Cerebellar nuclear complex (tissue), 1 donor: Measurements from ENCODE around the gene RELN.
"Not testable (repeated sequence)": the region's sequence is repeated elsewhere in the genome, so short reads cannot be mapped to it uniquely, and the experiment has no call there.

Experiments used
- DNase-seq, 2 experiments: peaks; one replicate each; lab custom pipeline; 2025; lab: John Stamatoyannopoulos, UW

RELN gene

DNA sequence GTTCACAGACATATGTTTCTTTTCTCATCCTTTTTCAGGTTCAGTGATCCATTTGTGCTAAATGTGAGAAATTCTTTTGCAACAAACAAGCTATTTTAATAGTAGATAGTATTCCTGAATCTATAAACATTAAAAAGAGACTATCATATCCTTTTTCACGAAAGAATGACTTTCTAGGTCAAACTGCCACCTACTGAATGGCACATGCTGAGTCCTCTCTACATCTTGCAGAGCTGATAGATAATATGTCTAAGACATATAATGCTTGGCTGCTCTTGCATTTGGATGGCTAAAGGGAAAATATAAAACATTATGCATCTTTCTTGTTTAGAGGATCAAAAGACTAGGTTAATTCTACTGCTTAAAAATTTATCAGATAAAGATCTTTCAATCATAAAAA, 429.3 kb downstream of the RELN start:
- DNase-seq = no peak

DNA sequence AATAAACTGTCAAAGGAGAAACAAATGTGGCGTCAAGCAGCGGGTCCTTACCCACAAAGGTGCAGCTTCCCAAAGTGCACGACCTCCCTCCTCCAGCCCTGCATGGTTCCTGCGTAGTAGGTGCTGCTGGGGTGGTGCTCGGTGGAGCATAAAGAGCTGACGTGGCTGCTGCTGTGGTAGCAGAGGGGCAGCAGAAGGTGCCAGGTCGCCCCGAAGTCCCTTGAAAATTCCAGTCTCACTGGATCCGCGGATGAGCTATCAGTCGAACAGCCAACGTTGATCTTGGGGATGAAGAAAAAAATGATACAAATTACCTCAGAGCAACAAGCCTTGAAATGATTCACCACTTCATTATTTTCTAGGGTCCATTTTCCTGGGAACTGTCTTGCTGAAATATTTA, 438.4 kb downstream of the RELN start:
- no peak for DNase-seq

DNA sequence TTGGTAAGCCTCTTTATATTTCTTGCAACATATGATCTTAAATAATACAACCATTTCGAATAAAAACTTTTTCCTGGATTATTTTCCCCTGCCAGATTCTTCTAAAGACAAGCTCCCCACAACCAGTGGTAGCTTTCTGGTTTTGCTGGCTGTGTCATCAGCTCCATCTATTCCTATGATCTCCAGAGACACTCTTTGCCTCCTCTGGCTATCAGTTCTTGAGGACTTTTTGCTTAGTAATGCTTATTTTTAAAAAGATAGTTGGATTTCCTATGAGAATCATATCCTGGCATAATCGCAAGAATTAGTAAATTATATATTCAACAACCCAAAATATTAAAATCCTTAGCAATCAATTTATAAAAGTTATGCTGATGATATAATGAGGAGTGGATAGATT, 439.7 kb downstream of the RELN start:
- DNase-seq = no peak

DNA sequence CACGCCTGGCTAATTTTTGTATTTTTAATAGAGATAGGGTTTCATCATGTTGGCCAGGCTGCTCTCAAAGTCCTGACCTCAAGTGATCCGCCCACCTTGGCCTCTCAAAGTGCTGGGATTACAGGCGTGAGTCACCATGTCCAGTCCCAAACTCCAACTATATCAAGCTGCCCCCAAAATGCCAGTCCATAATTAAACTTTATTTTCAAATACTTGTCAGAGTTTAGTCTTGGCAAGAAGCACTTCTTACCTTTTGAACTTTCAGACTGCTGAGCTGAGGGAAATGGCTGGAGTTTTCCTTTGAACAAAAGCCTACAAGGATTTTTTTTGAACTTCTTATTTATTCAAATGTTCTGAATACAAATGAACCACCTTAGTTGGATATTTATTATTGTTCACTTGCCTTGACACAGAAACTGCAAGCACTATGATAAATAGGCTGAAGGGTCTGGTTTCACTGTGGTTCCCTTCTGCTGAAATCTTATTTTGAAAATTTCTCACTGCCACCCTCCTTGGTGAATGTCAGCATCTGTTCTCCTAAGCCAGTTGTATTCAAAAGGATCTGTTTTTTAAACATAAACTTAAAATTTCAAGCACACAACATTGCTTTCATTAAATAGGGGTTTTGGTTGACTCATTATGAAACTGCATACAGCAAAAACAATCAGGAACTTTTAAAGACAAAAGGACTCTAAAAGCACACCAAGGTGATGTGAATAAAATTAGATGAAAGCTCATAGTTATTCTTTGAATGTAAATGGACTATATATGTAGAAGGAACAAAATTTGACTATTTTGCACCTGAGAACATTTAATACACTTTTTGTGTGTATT, 441.8 kb downstream of the RELN start:
- DNase-seq = no peak

DNA sequence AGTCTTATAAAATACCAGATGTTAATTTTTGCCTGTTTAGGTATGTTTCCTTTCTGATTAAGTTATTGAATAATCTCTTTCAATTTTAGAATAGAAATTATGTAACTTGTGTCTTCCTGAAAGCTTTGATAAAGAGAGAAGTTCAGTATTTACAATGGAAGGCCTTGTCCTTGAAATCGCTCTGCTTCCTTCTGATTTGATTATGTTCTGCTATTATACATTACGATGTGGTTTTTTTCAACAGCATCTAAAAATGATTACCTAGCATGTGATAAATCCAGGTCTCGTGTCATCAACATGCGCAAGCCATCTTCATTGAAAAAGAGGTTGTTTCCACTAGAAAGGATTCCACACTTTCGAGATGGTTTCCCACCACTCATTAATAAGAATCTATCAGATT, 447.0 kb downstream of the RELN start:
- no peak for DNase-seq

DNA sequence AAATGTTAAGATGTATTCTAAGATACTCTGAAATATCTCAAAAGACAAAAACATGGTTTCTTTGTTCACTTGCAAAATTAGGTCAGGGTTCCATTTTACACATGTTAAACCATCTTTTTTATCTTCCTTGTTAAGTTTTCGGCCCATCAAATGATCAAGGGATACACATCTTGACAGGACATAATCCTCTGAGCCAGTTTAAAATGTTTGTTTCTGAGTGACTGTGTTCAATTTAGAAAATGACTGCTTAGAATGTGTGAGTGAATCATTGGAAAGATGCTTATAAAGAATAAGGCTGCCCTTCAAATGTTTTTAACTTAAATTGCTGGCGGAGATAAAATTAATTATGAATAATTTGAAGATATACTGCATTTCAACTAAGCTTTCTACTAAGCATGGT, 447.5 kb downstream of the RELN start:
- DNase-seq = no peak

DNA sequence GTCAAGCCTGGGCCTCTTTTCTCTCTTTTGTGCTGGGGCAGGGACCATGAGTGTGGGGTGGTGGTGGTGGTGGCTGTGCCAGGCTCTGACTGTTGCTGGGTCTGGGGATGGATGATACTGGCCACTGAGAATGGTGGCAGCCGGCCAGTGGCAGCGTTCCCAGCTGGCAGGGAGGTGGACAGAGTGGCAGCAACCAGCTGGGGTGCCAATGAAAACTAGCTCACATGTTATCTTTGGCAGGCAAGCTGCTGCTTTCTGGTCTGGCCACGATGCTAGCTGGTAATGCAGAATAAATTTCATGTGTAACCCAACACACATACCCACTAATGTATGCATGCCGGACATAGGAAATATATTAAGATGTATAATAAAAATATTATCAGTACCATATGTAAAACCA, 448.4 kb downstream of the RELN start:
- peak; percentile 89 to 98 for DNase-seq

DNA sequence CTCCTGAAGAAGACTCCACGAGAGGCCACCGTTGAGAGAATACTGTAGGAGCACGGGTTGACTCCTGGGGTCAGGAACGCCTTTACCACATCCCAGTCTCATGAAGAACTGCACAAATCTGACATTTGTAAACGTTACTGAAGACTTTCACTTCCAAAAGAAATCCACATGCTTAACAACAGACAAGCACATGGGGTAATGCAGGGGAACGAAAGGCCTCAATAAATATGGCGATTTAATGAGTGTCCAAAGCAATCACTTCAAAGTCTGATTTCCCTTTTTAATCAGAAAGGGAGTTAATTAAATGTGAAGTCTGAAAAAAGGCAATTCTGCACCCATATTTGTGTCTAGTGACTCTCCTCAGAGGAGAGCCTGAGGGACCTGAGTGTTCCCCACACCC, 449.1 kb downstream of the RELN start:
- DNase-seq = no peak

DNA sequence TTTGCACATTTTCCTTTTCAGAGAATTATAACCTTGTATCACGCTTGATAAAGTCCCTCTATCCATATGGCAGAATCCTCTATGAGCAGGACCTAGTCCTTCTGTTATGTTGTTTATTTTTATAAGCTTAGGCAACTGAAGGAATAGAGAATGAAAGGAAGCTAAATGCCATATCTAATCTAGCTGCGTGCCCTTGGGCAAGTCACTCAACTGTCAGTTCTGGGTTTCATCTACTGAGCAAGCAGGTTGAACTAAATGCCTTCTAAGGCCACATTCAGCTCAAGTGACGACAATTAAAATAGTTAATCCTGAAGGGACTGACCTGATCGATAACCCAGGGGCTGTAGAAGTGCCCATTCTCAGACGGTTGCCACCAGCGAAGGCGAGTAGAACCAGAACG, 449.6 kb downstream of the RELN start:
- no peak for DNase-seq

DNA sequence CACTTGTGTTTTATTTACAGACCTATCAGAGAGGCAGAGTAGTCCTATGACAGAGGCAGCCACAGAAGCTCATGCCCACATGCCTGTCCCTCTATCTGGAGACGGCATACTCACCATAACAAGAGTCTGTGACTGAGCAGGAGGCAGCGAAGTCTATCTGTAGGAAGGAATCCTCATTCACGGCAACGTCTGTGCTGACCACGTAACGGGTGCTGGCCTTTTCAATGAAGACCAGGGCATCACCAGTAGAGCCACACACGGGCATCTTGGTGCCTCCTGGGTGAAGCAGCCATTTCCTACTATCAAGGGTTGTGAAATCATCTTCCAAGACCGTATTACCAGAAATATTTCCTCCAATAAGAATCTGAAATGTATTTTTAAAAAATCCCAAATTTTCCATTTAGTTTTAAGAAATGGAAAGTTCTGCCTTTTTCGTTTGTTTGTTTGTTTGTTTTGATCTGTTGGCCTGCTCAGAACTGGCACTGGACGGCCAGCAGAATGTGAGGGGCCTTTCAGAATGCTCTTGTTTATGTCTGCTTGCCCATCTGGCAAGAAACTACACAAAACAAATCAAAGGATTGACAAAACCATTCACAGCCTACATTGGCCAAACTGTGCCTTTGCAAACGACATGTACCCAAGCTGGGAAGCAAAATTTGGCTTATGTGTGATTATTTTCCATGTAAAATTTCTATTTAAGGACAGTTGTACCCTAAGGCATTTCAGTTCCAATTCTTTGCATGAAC, 450.3 kb downstream of the RELN start:
- DNase-seq = no peak

DNA sequence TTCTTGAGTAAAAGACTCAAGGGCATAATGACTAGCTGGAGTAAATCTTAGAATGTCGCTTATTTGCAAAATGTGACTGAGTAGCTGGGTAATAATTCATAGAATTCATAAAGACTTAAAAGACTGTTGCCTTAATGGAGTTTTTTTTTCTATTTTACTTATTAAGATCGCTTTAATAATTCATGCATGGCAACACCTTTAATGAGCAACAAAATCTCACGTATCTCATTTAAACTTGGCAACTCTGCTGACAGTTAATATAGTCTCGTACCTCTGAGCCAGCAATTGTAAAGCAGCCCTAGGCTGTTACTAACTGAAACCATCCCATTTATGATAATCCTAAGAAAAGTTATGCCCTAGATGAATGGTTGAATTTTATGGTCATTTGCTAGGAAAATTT, 455.7 kb downstream of the RELN start:
- no peak for DNase-seq

DNA sequence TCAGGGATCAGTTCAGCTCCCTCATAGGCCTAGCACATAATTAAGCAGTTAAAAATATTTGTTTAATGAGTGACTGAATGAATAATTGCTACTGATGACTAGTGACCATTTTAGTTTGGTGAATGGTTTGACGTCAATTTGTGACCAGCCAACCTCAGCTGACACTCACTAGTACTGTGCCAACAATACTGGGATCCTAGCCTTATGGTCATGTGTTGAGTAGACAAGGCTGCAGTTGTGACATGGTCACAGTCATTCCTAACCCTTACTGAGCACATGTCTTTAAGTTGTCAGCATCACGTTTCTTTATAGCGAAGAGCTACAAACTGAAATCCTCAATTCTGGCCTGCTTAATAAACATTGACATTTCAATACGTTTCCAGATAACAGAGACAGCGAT, 456.5 kb downstream of the RELN start:
- DNase-seq = no peak

DNA sequence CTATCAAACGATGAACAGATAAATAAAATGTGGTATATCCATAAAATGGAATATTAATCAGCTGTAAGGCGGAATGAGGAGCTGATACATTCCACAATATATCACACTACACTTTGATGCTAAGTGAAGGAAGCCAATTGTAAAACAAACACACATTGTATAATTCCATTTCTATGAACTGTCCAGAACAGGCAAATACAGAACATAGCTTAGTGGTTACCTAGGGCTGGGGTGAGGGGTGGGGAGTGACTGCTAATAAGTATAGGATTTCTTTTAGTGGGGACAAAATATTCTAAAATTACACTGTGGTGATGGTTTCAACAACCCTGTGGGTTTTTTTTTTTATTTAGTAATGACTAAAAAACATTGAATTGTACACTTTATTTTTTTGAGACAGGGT, 461.3 kb downstream of the RELN start:
- no peak for DNase-seq

DNA sequence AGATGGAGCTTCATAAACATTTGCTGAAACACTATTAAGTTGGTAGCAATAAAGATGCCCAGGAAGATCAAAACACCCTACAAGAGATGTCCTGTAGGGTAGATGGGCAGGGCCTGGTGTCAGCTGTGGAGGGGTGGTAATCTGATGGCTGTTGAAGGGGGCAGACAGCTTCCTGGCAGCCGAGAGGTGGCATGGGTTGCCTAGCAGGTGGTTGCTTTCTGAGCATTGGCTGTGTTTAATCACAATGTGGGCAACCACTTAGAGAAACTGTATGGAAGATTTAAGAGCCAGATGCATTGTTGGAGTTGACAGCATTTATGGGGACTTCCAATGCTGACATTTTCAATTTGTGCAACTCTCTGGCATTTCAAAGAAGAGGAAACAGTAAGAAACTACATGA, 463.5 kb downstream of the RELN start:
- DNase-seq = no peak

DNA sequence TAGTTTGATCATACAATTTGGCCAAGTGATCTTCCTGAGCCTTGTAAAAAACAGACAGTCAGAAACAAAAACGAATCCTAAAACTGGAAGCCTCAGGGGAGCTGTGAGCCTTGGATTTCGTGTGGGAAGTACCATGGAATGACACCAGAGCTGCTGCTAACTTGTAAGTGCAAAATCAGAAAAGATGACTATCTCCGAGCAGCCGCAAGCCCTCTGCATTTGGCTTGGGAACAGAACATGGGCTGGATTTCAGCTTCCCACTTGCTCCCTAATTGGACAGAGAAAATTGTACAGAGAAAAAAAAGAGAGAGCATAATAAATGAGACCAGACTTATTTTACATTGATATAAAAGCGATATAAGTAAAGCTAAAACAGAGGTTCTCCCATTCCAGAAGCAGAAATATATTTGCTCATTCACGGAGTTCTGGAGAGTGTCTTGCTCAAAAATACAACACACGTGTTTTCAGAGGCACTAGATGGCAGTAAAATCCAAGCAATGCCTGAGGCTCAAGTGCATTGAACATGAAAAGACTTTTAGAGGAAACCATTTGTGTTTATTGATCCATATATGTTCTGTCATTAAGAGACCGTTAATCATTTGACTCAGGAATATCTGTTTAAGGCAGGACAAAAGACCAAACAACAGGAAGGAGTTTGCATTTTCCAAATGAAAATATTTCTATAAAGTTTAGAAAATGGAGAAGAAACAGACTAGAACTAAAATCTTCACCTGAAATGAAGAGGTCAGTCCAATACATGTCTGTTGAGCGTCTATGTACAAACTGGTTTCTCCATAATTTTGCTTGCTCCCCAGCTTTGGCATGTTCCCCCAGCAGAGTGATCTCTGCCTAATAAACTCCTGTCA, 465.2 kb downstream of the RELN start:
- DNase-seq = peak in 1 of 2 experiments; percentile 41

DNA sequence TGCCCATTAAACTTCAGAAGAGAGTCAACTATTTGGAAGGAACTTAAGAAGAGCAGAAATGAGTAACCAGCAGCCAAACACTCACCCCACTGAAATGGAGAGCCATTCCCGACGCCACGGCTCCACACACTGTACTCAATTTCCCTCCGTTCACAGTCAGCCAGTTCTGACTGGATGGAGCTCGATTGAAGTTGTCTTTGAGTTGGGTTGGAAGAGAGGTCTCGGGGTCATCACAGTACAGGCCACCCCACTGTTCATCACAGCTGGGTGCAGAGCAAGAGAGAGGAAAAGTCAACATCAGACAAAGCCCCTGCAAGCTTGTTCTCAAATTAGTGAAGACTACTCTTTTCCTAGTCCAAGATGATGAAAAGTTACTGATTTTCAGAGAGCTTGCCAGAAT, 467.5 kb downstream of the RELN start:
- no peak for DNase-seq

DNA sequence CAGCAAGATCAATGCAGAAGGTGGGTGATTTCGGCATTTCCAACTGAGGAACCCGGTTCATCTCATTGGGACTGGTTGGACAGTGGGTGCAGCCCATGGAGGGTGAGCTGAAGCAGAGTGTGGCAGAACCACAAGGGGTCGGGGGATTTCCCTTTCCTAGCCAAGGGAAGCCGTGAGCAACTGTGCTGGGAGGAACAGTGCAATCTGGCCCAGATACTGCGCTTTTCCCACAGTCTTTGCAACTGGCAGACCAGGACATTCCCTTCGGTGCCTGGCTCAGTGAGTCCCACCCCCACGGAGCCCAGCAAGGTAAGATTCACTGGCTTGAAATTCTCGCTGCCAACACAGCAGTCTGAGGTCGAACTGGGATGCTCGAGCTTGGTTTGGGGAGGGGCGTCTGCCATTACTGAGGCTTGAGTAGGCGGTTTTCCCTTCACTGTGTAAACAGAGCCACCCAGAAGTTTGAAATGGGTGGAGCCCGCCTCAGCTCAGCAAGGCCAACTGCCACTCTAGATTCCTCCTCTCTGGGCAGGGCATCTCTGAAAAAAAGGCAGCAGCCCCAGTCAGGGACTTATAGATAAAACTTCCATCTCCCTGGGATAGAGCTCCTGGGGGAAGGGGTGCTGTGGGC, 484.8 kb downstream of the RELN start:
- DNase-seq = no peak

DNA sequence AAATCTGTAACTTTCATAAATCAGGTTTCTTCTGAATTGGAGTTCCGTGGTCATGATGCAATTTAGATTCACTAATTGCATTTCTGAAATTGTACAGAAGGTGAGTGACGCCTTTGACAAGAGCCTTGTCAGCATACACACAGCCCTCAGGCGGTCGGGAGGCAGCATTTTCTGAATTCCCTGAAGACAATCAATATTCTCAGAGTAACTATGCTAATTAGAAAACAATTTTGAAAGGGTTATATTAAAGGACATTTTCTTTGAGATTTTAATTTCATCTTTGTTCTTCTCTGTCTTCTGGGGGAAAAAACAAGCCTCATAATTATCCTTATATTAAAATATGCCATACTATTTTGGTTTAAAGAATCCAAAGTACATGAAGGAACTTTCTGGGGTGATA, 488.3 kb downstream of the RELN start:
- no peak for DNase-seq

DNA sequence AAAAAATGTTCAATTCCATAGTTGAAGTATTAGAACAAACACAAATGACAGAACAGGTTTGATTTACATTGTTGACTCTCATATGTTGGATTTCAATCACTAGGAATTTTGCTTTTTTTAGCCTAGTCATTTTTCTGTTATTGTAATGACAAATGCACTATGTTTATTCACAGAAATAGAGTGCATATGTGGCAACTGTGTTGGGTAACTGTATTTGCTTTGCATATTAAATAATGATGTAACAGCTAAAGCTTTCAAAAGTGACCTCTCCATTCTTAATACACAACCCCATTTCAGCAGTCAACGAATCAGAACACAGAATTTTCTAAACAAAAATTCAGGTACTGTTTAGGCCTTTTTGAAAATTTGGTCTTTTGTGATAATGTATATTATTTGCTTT, 489.5 kb downstream of the RELN start:
- DNase-seq = no peak

DNA sequence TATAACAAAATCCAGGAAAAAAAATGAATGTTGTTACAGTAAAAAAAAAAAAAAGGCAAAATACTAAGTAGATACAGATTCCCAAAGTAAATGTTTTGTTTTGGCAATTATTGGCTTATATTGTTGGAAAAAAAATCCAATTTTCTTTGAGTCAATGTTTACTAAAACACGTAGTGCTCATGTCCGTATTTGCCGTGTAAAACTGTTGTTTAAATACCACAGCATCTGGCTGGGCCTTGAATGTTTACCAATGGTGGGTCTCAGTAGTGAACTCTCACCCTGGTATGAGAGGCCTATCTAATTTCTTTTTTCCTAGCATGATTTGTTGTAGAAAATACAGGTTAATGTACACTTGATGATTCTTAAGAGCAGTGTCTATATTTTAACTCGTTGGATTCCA, 502.0 kb downstream of the RELN start:
- DNase-seq = no peak

DNA sequence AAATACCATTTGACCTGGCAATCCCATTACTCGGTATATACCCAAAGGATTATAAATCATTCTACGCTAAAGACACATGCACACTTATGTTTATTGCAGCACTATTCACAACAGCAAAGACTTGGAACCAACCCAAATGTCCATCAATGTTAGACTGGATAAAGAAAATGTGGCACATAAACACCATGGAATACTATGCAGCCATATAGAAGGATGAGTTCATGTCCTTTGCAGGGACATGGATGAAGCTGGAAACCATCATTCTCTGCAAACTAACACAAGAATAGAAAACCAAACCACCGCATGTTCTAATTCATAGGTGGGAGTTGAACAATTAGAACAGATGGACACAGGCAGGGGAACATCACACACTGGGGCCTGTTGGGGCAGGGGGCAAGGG, 502.6 kb downstream of the RELN start:
- not testable (repeated sequence) for DNase-seq

DNA sequence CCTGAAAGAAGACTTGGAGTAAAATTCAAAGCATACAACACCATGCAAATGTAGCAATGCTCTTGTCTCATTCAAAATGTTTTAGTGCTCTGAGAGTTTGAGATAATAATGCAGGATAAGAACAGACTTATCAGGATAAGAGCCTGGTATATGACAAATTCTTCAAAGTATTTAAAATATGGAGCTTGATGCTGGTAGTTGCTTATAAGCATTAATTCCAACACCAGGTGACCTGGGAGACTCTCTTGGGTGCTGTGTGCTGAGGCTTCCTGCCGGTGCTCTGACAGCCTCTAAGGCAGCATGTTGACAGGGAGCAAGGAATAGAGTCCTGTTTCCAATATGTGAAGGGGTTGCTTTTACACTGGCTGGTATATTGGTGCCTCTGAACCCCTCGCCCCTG, 508.7 kb downstream of the RELN start:
- no peak for DNase-seq
